Measurements from ENCODE around the gene MSMO1. TPM values are rescaled to one million over a fixed set of nuclear protein-coding genes. Genes with fewer than 3 reads are reported as not detected.
A peak's percentile ranks its signal among the peaks of the same experiment; 100 is the strongest.
"Not testable (repeated sequence)": the region's sequence is repeated elsewhere in the genome, so short reads cannot be mapped to it uniquely, and the experiment has no call there.

MSMO1 gene
- total RNA-seq, 1 donor from 2014 or later = 62.0 TPM

- Mint-ChIP-seq H3K4me3 (no peak overlapping the region), H3K27ac (no peak overlapping the region)
These were observed 9.3 kb downstream of the MSMO1 start for GRCh38 chr4:165336743-165337142.

DNA sequence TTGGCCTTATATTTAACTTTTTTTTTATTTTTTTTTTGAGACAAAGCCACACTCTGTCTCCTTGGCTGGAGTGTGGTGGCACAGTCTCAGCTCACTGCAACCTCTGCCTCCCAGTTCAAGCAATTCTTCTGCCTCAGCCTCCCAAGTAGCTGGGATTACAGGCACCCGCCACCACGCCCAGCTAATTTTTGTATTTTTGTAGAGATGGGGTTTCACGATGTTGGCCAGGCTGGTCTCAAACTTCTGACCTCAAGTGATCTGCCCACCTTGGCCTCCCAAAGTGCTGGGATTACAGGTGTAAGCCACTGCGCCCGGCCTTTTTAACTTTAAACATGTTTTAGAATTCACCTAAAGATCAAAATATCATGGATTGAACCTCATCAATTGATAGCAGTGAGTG is 14.9 kb downstream of the MSMO1 start:
- H3K27me3 Mint-ChIP-seq; H3K36me3 Mint-ChIP-seq; H3K27ac Mint-ChIP-seq; DNase-seq (ENCODE audit: extremely low spot score, unreplicated experiment); H3K4me3 Mint-ChIP-seq; H3K4me1 Mint-ChIP-seq (ENCODE audit: unreplicated experiment); H3K9me3 Mint-ChIP-seq: not testable (repeated sequence)

More at GRCh38 chr4:165336743-165337142, 9.3 kb downstream of the MSMO1 start:
- Mint-ChIP-seq H3K27me3 (no peaks in the 10 kb centered on the region), H3K36me3 (peaks cover 28% of the 10 kb centered on the region), H3K9me3 (no peaks in the 10 kb centered on the region), H3K4me1 (ENCODE audit: unreplicated experiment) (peaks cover 24% of the 10 kb centered on the region)
- no peak for DNase-seq (ENCODE audit: extremely low spot score, unreplicated experiment)
- no peak for TF ChIP-seq CTCF (conservative IDR thresholded peaks at IDR 0.05)

GRCh38 chr4:165343353-165344191 is 16.1 kb downstream of the MSMO1 start:
- H3K4me1 Mint-ChIP-seq (ENCODE audit: unreplicated experiment) = no peaks in the 10 kb centered on the region
- H3K27me3 Mint-ChIP-seq = no peaks in the 10 kb centered on the region
- no peak overlapping the region for H3K27ac Mint-ChIP-seq
- no peak overlapping the region for H3K4me3 Mint-ChIP-seq
- TF ChIP-seq CTCF (conservative IDR thresholded peaks at IDR 0.05) = peak; percentile 41
- H3K9me3 Mint-ChIP-seq = no peaks in the 10 kb centered on the region
- H3K36me3 Mint-ChIP-seq = peaks cover 4% of the 10 kb centered on the region
- DNase-seq (ENCODE audit: extremely low spot score, unreplicated experiment) = no peak

- H3K36me3 Mint-ChIP-seq = peaks cover 4% of the 10 kb centered on the region
- no peak for DNase-seq (ENCODE audit: extremely low spot score, unreplicated experiment)
- no peak overlapping the region for H3K27ac Mint-ChIP-seq
- no peaks in the 10 kb centered on the region for H3K27me3 Mint-ChIP-seq
- H3K4me1 Mint-ChIP-seq (ENCODE audit: unreplicated experiment) = no peaks in the 10 kb centered on the region
- no peak overlapping the region for H3K4me3 Mint-ChIP-seq
- H3K9me3 Mint-ChIP-seq = no peaks in the 10 kb centered on the region
- no peak for TF ChIP-seq CTCF (conservative IDR thresholded peaks at IDR 0.05)
These were observed 18.4 kb downstream of the MSMO1 start for GRCh38 chr4:165345666-165346417.

- Mint-ChIP-seq H3K27ac (no peak overlapping the region), H3K4me1 (ENCODE audit: unreplicated experiment) (no peaks in the 10 kb centered on the region), H3K9me3 (no peaks in the 10 kb centered on the region), H3K27me3 (no peaks in the 10 kb centered on the region), H3K36me3 (peaks cover 4% of the 10 kb centered on the region), H3K4me3 (no peak overlapping the region)
- DNase-seq (ENCODE audit: extremely low spot score, unreplicated experiment) = no peak
- TF ChIP-seq CTCF (conservative IDR thresholded peaks at IDR 0.05) = no peak
These were observed 20.4 kb downstream of the MSMO1 start for GRCh38 chr4:165347647-165348569.

All from type B pancreatic cell (in vitro differentiated cells).